ENCODE data around the gene PTGIR. TPM values are rescaled to one million over a fixed set of nuclear protein-coding genes. Genes with fewer than 3 reads are reported as not detected.
A peak's percentile ranks its signal among the peaks of the same experiment; 100 is the strongest.

PTGIR gene
- total RNA-seq, 1 donor from 2014 or later = 0.58 TPM

GRCh38 chr19:46605356-46605821 lies 19.5 kb downstream of the PTGIR start:
- TF ChIP-seq CTCF (conservative IDR thresholded peaks at IDR 0.05; ENCODE audit: low read depth, low read length) = no peak
- H3K4me3 ChIP-seq (ENCODE audit: low read depth, low read length) = no peak overlapping the region
- DNase-seq (ENCODE audit: low read depth) = no peak

- no peak overlapping the region for H3K4me3 ChIP-seq (ENCODE audit: low read depth, low read length)
- no peak for DNase-seq (ENCODE audit: low read depth)
- TF ChIP-seq CTCF (conservative IDR thresholded peaks at IDR 0.05; ENCODE audit: low read depth, low read length) = no peak
These were observed 20.0 kb downstream of the PTGIR start for GRCh38 chr19:46604781-46605355.

GRCh38 chr19:46603752-46604231 lies 21.1 kb downstream of the PTGIR start:
- no peak for TF ChIP-seq CTCF (conservative IDR thresholded peaks at IDR 0.05; ENCODE audit: low read depth, low read length)
- no peak for DNase-seq (ENCODE audit: low read depth)
- peak overlapping the region; percentile 100 for H3K4me3 ChIP-seq (ENCODE audit: low read depth, low read length)

GRCh38 chr19:46603195-46603637 lies 21.7 kb downstream of the PTGIR start:
- H3K4me3 ChIP-seq (ENCODE audit: low read depth, low read length) = peak overlapping the region; percentile 100
- no peak for TF ChIP-seq CTCF (conservative IDR thresholded peaks at IDR 0.05; ENCODE audit: low read depth, low read length)
- DNase-seq (ENCODE audit: low read depth) = no peak

- no peak for TF ChIP-seq CTCF (conservative IDR thresholded peaks at IDR 0.05; ENCODE audit: low read depth, low read length)
- no peak for DNase-seq (ENCODE audit: low read depth)
These were observed 22.3 kb downstream of the PTGIR start for GRCh38 chr19:46602392-46603194.

GRCh38 chr19:46601318-46602224 lies 23.3 kb downstream of the PTGIR start, which contains the start of gene CALM3:
TSS of gene CALM3 (plus strand) at chr19:46601330. CDS start at chr19:46601435, 105 bp downstream.
- H3K4me3 ChIP-seq (ENCODE audit: low read depth, low read length) = peak within 1 kb of the TSS; percentile 100
- DNase-seq (ENCODE audit: low read depth) = no peak
- no peak for TF ChIP-seq CTCF (conservative IDR thresholded peaks at IDR 0.05; ENCODE audit: low read depth, low read length)

More at GRCh38 chr19:46602392-46603194, 22.3 kb downstream of the PTGIR start:
- peak overlapping the region; percentile 100 for H3K4me3 ChIP-seq (ENCODE audit: low read depth, low read length)
